RWPE2 (cell line): ENCODE measurements around the gene LETMD1.
"Not testable (repeated sequence)": the region's sequence is repeated elsewhere in the genome, so short reads cannot be mapped to it uniquely, and the experiment has no call there.

Experiments
- ATAC-seq: fragments of 200-7000 bp; cut with Tn5 transposase; 3 replicates; pipeline ENCODE4 v1.9.1; 2021; ENCODE audit warnings: low read depth
- DNase-seq: peaks from one replicate; pipeline ENCODE4 v3.0.0-alpha.2; 2020; ENCODE audit warnings: low spot score
- H3K27ac ChIP-seq: fragments of 450-650 bp; 2 replicates; pipeline ENCODE4 v1.5.1; 2017; ENCODE audit warnings: mild to moderate bottlenecking; ENCODE audit not compliant: poor library complexity, severe bottlenecking
- H3K27me3 ChIP-seq: fragments of 250-450 bp; sonication (Bioruptor Pico); 2 replicates; pipeline ENCODE4 v1.5.1; 2021; ENCODE audit warnings: mild to moderate bottlenecking, moderate library complexity; ENCODE audit not compliant: insufficient read depth, poor library complexity, severe bottlenecking
- H3K36me3 ChIP-seq: fragments of 250-450 bp; sonication (Bioruptor Pico); 2 replicates; pipeline ENCODE4 v1.5.1; 2020; ENCODE audit warnings: low read depth, mild to moderate bottlenecking, moderate library complexity
- H3K4me1 ChIP-seq: fragments of 250-450 bp; sonication (Bioruptor Pico); 2 replicates; pipeline ENCODE4 v1.5.1; 2021; ENCODE audit warnings: mild to moderate bottlenecking, moderate library complexity; ENCODE audit not compliant: insufficient read depth, poor library complexity, severe bottlenecking
- H3K4me3 ChIP-seq: fragments of 250-450 bp; sonication (Bioruptor Pico); 2 replicates; pipeline ENCODE4 v1.5.1; 2021; ENCODE audit warnings: mild to moderate bottlenecking, moderate library complexity; ENCODE audit not compliant: severe bottlenecking
- H3K9me3 ChIP-seq: fragments of 250-450 bp; sonication (Bioruptor Pico); 2 replicates; pipeline ENCODE4 v1.5.1; 2021; ENCODE audit warnings: mild to moderate bottlenecking, moderate library complexity; ENCODE audit not compliant: severe bottlenecking
- CTCF ChIP-seq: fragments of 450-650 bp; IDR thresholded peaks from one replicate; pipeline ENCODE4 v1.5.1; 2017; ENCODE audit warnings: mild to moderate bottlenecking, moderate library complexity; ENCODE audit not compliant: poor library complexity, severe bottlenecking

Gene LETMD1

GRCh38 chr12:51011955-51012354 lies 36.2 kb upstream of the LETMD1 start:
- no peaks in the 10 kb centered on the region for H3K9me3 ChIP-seq
- ATAC-seq (no peak), DNase-seq (no peak)
- H3K27me3 ChIP-seq = no peaks in the 10 kb centered on the region
- no peak for TF ChIP-seq CTCF
- H3K4me1 ChIP-seq = no peaks in the 10 kb centered on the region
- H3K36me3 ChIP-seq = peaks cover 20% of the 10 kb centered on the region
- H3K4me3 ChIP-seq = no peak overlapping the region
- no peak overlapping the region for H3K27ac ChIP-seq

- H3K36me3 ChIP-seq = peaks cover 12% of the 10 kb centered on the region
- H3K27me3 ChIP-seq = no peaks in the 10 kb centered on the region
- no peaks in the 10 kb centered on the region for H3K9me3 ChIP-seq
- no peak overlapping the region for H3K27ac ChIP-seq
- TF ChIP-seq CTCF = no peak
- H3K4me1 ChIP-seq = no peaks in the 10 kb centered on the region
- no peak for DNase-seq
- no peak overlapping the region for H3K4me3 ChIP-seq
- ATAC-seq = no peak
Measured at GRCh38 chr12:51012570-51013236, 35.4 kb upstream of the LETMD1 start.

- no peaks in the 10 kb centered on the region for H3K9me3 ChIP-seq
- TF ChIP-seq CTCF = no peak
- no peaks in the 10 kb centered on the region for H3K27me3 ChIP-seq
- peaks cover 5% of the 10 kb centered on the region for H3K36me3 ChIP-seq
- no peaks in the 10 kb centered on the region for H3K4me1 ChIP-seq
- no peak overlapping the region for H3K4me3 ChIP-seq
- ATAC-seq (no peak), DNase-seq (no peak)
- no peak overlapping the region for H3K27ac ChIP-seq
Measured at GRCh38 chr12:51013441-51013840, 34.7 kb upstream of the LETMD1 start.

GRCh38 chr12:51014467-51014866 lies 33.7 kb upstream of the LETMD1 start:
- H3K4me1 ChIP-seq, H3K27ac ChIP-seq, ATAC-seq, H3K36me3 ChIP-seq, H3K4me3 ChIP-seq, H3K27me3 ChIP-seq, DNase-seq, H3K9me3 ChIP-seq: not testable (repeated sequence)

- DNase-seq (no peak), ATAC-seq (no peak)
- no peaks in the 10 kb centered on the region for H3K9me3 ChIP-seq
- H3K4me3 ChIP-seq = no peak overlapping the region
- H3K36me3 ChIP-seq = no peaks in the 10 kb centered on the region
- no peaks in the 10 kb centered on the region for H3K4me1 ChIP-seq
- no peaks in the 10 kb centered on the region for H3K27me3 ChIP-seq
- no peak for TF ChIP-seq CTCF
- no peak overlapping the region for H3K27ac ChIP-seq
Measured at GRCh38 chr12:51017452-51017851, 30.7 kb upstream of the LETMD1 start.
